Mesothelial cell of epicardium (in vitro differentiated cells): ENCODE results near the gene NF2. TPM values are rescaled to one million over a fixed set of nuclear protein-coding genes. Genes with fewer than 3 reads are reported as not detected.
A peak's percentile ranks its signal among the peaks of the same experiment; 100 is the strongest.

Experiments used
- DNase-seq, 2 experiments: peaks; one replicate each; pipeline ENCODE4 v3.0.0; 2021; ENCODE audit warnings: low spot score in 2 of 2; ENCODE audit not compliant: unreplicated experiment in 2 of 2
- H3K27ac Mint-ChIP-seq: 2 replicates; pipeline ENCODE4 v1.8.0; 2021; ENCODE audit warnings: mixed read lengths
- H3K27me3 Mint-ChIP-seq: 2 replicates; pipeline ENCODE4 v1.8.0; 2021; ENCODE audit warnings: low read depth, mixed read lengths
- H3K36me3 Mint-ChIP-seq: 2 replicates; pipeline ENCODE4 v1.8.0; 2021; ENCODE audit warnings: mixed read lengths
- H3K4me1 Mint-ChIP-seq: 2 replicates; pipeline ENCODE4 v1.8.0; 2021; ENCODE audit warnings: mixed read lengths
- H3K4me3 Mint-ChIP-seq: 2 replicates; pipeline ENCODE4 v1.8.0; 2021; ENCODE audit warnings: mild to moderate bottlenecking, moderate library complexity, mixed read lengths
- H3K9me3 Mint-ChIP-seq: 2 replicates; pipeline ENCODE4 v1.8.0; 2021; ENCODE audit warnings: mixed read lengths
- total RNA-seq: library from RNA; stranded (reverse); gene quantifications from 3 replicates; pipeline ENCODE4 v1.2.1, GENCODE V29; 2021
- TF ChIP-seq, protein P1 (sequence below): fragments of 200-600 bp; sonication (generic); IDR thresholded peaks from one replicate; pipeline ENCODE4 v1.5.0; 2021; ENCODE audit warnings: antibody characterized with exemption; ENCODE audit not compliant: unreplicated experiment

Gene NF2
- total RNA-seq, 1 donor from 2014 or later, result 42.1 TPM

DNA sequence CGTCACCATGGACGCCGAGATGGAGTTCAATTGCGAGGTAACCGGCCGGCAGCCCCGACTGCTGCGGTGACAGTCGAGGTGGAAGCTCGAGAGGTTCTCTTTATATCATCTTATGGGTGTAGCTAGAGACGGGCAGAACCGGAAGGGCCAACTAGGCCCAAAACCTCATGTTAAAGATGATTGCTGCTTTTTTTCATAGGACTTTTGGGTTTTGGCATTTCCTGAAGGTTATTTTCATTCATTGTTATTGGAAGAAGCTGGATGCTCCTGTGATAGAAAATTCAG lies 585 bp downstream of the NF2 start:
- DNase-seq, result no peak
- peak overlapping the region; percentile 91 for H3K4me3 Mint-ChIP-seq
- H3K36me3 Mint-ChIP-seq, result peaks cover 3% of the 10 kb centered on the region
- H3K27ac Mint-ChIP-seq, result peak overlapping the region; percentile 93
- no peaks in the 10 kb centered on the region for H3K9me3 Mint-ChIP-seq
- H3K27me3 Mint-ChIP-seq, result no peaks in the 10 kb centered on the region
- H3K4me1 Mint-ChIP-seq, result peaks cover 12% of the 10 kb centered on the region
- TF ChIP-seq, protein P1, sequence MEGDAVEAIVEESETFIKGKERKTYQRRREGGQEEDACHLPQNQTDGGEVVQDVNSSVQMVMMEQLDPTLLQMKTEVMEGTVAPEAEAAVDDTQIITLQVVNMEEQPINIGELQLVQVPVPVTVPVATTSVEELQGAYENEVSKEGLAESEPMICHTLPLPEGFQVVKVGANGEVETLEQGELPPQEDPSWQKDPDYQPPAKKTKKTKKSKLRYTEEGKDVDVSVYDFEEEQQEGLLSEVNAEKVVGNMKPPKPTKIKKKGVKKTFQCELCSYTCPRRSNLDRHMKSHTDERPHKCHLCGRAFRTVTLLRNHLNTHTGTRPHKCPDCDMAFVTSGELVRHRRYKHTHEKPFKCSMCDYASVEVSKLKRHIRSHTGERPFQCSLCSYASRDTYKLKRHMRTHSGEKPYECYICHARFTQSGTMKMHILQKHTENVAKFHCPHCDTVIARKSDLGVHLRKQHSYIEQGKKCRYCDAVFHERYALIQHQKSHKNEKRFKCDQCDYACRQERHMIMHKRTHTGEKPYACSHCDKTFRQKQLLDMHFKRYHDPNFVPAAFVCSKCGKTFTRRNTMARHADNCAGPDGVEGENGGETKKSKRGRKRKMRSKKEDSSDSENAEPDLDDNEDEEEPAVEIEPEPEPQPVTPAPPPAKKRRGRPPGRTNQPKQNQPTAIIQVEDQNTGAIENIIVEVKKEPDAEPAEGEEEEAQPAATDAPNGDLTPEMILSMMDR, result no peak

DNA sequence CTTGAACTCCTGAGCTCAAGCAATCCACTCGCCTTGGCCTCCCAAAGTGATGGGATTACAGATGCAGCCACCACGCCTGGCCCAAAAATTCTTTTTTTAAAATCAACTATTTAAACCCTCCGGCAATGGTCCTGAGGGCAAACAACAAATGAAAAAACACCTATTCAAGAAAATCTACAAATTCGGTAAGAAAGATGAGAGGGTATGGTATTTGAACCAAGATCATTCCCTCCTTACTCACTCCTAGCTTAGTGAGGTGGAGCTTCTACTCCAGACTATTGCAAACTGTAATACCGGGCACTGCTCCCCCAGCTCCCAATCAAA lies 2.1 kb downstream of the NF2 start:
- no peaks in the 10 kb centered on the region for H3K9me3 Mint-ChIP-seq
- peak overlapping the region; percentile 10 for H3K4me3 Mint-ChIP-seq
- peaks cover 12% of the 10 kb centered on the region for H3K4me1 Mint-ChIP-seq
- DNase-seq, result no peak
- no peaks in the 10 kb centered on the region for H3K27me3 Mint-ChIP-seq
- H3K27ac Mint-ChIP-seq, result no peak overlapping the region
- TF ChIP-seq, protein P1, result no peak
- H3K36me3 Mint-ChIP-seq, result peaks cover 3% of the 10 kb centered on the region

DNA sequence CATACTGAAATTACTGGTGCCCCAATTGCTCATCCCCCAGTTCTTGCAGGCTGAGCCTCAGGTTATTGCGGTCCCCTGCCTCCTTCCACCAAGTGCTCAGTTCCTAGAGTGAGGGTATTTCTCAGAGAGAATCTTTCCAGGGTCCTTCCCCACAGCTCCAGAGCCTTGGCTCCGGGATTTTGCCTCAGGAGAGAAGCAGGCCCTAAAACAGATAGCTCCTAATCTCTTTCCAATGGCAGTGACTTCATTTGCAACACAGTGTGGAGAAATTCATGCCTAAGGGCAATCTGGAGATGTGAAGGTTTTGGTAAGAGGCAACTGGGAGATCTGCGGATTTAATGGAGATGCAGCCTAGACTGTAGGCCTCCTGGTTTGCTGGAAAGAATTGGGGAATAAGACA lies 2.9 kb downstream of the NF2 start:
- H3K4me3 Mint-ChIP-seq, result no peak overlapping the region
- no peaks in the 10 kb centered on the region for H3K9me3 Mint-ChIP-seq
- H3K36me3 Mint-ChIP-seq, result peaks cover 5% of the 10 kb centered on the region
- peaks cover 12% of the 10 kb centered on the region for H3K4me1 Mint-ChIP-seq
- no peak overlapping the region for H3K27ac Mint-ChIP-seq
- no peak for DNase-seq
- no peaks in the 10 kb centered on the region for H3K27me3 Mint-ChIP-seq
- TF ChIP-seq, protein P1, result no peak

DNA sequence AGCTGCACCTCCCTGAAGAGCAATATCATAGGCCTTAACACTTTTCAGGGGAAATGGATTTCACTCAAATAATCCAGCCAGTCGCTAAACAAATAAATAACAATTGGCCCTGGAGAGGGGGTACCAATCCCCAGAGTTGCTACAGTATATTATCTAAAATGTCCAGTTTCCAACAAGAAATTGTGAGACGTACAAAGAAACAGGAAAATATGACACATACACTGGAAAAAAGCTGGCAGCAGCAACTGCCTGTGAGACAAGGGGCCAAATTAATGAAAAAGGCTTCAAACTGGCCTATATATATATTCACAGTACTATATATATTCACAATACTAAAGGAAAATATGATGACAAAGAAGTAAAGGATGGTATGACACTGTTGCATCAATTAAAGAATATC lies 4.0 kb downstream of the NF2 start:
- Mint-ChIP-seq H3K36me3 (peaks cover 6% of the 10 kb centered on the region), H3K9me3 (no peaks in the 10 kb centered on the region), H3K4me3 (no peak overlapping the region), H3K4me1 (peaks cover 12% of the 10 kb centered on the region), H3K27ac (no peak overlapping the region), H3K27me3 (no peaks in the 10 kb centered on the region)
- DNase-seq, result no peak
- TF ChIP-seq, protein P1, result no peak

DNA sequence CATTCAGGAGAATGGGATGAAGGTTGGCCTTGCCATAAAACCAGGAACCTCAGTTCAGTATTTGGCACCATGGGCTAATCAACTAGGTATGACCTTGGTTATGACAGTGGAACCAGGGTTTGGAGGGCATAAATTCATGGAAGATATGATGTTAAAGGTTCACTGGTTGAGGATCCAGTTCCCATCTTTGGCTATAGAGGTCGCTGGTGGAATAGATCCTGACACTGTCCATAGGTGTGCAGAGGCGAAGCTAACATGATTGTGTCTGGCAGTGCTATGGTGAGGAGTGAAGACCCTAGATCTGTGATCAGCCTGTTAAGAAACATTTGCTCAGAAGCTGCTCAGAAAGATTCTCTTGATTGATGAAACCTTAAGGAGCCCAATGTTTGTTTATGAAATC lies 5.7 kb downstream of the NF2 start:
- Mint-ChIP-seq H3K9me3 (no peaks in the 10 kb centered on the region), H3K36me3 (peaks cover 6% of the 10 kb centered on the region), H3K27ac (no peak overlapping the region)

DNA sequence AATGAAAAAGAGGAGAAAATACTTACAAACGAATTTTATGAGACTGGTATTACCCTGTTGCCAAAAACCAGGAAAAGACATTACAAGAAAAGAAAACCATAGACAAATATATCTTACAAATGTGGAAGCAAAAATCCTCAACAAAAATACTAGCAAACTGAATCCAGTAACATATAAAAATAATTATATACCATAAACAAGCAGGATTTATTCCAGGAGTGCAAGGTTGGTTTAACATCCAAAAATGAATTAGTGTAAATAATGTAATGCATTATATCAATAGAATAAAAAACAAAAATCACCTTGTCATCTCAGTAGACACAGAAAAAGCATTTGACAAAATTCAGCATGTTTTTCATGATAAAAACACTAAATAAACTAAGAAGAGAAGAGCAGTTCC lies 7.3 kb downstream of the NF2 start:
- no peaks in the 10 kb centered on the region for H3K9me3 Mint-ChIP-seq
- DNase-seq, result no peak
- H3K4me3 Mint-ChIP-seq, result no peak overlapping the region
- H3K27me3 Mint-ChIP-seq, result no peaks in the 10 kb centered on the region
- no peak overlapping the region for H3K27ac Mint-ChIP-seq
- TF ChIP-seq, protein P1, result no peak
- H3K4me1 Mint-ChIP-seq, result no peaks in the 10 kb centered on the region
- peaks cover 6% of the 10 kb centered on the region for H3K36me3 Mint-ChIP-seq

More for the DNA sequence above, 5.7 kb downstream of the NF2 start:
- no peak overlapping the region for H3K4me3 Mint-ChIP-seq
- peaks cover 7% of the 10 kb centered on the region for H3K4me1 Mint-ChIP-seq
- TF ChIP-seq, protein P1, result no peak
- DNase-seq, result no peak
- H3K27me3 Mint-ChIP-seq, result no peaks in the 10 kb centered on the region
